HG03097 (cell line): ENCODE results near the gene PALLD.

Experiments
- ATAC-seq: cut with Tn5 transposase; IDR thresholded peaks from one replicate; pipeline ENCODE4 v1.9.1; 2021; ENCODE audit not compliant: unreplicated experiment, low FRiP score

The PALLD gene

GRCh38 chr4:168585168-168586091, 88.6 kb downstream of the PALLD start:
- ATAC-seq, result peak; percentile 69

DNA sequence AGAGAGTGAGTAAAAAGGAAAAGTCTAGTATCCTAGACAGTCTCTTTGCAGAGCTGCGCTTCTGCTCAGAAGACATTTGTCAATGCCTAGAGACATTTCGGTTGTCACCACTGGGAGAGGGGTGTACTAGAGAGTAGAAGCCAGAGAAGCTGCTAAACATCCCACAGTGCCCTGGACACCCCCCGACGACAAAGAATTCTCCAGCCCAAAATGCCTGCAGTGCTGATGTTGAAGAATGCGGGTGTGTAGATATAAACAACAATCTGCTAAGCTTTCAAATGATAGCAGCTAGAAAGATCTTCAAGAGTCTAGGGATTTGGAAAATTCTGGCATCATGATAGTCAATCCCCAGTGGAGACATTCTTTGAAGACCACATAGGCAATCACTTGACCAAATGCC, 90.1 kb downstream of the PALLD start:
- ATAC-seq, result no peak

DNA sequence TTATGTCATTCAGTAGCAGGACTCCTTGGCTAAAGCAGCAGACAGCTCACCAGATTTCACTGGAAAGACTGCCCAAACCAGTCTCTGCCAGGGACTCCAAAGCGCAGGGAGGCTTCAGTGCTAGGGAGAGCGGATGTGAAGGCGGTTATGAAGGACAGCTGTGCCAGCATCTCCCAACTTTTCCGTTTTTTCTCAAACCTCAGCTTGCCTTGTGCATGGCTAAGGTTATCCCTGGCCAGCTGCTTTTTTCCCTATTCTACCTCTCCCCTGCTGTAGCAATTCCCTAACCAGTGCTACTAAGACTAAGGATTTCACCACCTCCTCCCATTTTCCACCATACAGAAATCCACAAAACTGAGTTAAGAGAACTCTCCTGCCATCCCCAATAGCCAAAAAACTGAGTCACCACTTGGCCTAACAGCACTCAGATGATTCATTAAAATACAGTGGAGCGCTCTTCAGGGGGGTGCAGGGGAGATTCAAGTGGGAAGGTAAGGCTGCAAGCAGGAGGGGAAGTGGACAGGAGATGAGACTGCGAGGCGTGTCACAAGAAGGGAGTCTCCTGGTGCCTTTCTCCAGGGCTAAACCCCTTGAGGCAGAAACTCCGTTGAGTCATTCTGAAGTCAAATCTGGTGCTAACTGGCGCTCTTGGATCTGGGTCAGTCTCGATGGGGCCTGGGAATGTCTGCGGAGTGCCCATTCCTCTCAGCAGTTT, 90.7 kb downstream of the PALLD start:
- no peak for ATAC-seq

GRCh38 chr4:168588916-168589531, 92.2 kb downstream of the PALLD start:
- ATAC-seq, result no peak

GRCh38 chr4:168592676-168593075, 95.8 kb downstream of the PALLD start:
- ATAC-seq, result no peak

GRCh38 chr4:168593399-168593798, 96.5 kb downstream of the PALLD start:
- no peak for ATAC-seq

GRCh38 chr4:168594121-168594520, 97.3 kb downstream of the PALLD start:
- no peak for ATAC-seq

DNA sequence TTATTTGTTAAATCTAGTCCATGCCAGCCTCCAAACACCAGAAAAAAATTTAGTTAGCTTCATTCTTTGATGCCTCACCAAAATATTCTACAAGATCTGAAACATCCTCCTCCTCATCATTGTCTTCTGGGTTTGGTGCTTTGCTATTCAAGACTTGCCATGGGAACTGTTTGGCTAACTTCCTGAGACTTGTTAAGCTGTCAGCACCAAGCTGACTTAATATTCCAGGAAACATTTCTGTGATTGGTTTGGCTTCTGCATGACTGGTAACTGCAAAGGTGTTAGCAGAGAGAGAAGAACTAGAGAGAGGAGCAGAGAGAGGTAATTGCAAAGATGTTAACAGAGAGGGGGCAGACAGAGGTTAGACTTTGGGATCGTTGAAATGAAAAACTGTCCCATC, 101.3 kb downstream of the PALLD start:
- no peak for ATAC-seq

- ATAC-seq, result no peak
Measured at GRCh38 chr4:168600796-168601583, 104.1 kb downstream of the PALLD start.

- no peak for ATAC-seq
Measured at GRCh38 chr4:168601899-168602298, 105.0 kb downstream of the PALLD start.

DNA sequence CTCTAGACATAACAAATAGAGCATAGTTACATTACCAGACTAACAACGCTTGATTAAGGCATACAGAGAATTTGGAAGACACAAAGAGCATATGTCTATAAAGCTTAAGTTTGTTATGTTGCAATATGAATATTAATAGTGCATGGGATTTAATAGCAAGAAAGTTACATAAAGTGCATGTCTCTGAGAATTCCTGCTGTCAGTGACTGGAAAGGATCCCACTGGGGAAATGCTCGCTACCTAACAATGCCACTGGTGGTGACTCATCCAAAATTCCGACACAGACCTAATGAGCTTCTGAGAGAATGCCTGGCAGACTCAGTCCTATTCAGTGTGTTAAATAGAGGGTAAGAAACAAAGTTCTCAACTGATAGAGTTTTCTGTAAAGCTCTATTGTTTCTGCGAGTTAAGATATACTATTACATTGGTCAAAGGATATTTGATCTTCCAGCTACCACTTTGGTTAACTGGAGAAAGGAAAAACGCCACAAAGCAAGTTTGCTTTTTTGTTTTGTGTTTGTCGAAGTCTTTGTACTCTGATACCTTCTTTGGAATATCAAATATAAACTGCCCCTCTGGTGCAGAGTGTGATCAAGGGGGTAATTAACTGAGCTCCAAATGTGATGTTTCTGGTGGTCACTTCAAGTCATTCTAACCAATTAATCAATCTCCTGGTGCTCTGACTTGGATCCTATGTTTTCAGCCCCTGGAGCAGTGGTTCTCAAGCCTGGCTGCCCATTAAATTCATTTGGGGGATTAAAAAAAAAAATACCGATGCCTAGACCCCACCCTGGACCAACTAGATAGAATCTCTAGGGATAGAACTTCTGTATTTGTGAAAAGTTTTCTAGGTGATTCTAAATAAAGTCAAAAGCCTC, 107.9 kb downstream of the PALLD start:
- no peak for ATAC-seq

- no peak for ATAC-seq
Measured at GRCh38 chr4:168605411-168605810, 108.6 kb downstream of the PALLD start.

- ATAC-seq, result no peak
Measured at GRCh38 chr4:168607215-168607614, 110.4 kb downstream of the PALLD start.

GRCh38 chr4:168608771-168609170, 111.9 kb downstream of the PALLD start:
- no peak for ATAC-seq

DNA sequence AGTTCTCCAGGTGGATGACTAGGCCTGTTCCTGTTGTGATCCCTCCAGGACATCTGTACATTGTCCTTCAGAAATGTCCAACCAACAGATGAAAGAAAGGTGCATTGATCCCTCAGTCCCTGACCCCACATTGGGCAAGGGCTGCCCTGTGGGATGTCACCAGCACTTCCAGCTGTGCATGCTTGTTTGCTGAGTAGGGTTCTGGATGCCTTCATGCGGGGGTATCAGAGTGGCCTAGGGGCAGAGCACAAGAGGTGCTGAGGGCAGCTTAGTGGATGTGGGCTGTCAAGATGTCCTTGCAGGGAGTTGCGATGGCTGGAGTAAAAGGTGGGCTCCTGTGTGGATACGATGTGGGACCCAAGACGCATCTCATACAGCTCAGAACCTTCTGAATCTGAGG, 112.5 kb downstream of the PALLD start:
- ATAC-seq, result no peak

DNA sequence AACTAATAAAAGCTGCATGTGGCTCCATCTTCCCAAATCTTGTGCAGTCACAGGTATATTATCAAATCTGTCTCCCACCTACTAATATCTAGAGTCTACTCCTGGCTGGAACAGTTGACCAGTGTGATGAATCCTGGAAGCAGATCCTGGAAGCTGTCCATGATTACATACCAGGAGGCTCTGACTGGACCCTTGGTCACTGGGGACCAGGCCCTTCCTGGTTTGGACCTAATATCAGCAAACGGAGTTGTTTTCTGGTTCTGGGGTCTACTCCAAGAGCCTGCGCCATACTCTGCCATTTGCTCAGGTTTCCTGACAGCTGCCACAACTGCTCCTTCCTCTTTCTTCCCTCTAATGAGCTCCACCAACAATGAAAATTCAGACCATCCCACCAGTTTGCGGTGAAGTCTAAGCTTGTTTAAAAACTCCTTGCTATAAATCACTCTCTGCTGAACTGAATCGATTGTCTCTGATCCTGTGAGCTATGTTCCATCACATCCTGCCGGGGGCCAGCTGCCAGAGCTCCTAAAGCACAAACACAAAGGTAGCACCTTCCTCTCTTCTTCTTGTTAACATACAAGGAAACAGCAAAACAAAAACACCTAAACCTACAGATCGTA, 114.2 kb downstream of the PALLD start:
- no peak for ATAC-seq

DNA sequence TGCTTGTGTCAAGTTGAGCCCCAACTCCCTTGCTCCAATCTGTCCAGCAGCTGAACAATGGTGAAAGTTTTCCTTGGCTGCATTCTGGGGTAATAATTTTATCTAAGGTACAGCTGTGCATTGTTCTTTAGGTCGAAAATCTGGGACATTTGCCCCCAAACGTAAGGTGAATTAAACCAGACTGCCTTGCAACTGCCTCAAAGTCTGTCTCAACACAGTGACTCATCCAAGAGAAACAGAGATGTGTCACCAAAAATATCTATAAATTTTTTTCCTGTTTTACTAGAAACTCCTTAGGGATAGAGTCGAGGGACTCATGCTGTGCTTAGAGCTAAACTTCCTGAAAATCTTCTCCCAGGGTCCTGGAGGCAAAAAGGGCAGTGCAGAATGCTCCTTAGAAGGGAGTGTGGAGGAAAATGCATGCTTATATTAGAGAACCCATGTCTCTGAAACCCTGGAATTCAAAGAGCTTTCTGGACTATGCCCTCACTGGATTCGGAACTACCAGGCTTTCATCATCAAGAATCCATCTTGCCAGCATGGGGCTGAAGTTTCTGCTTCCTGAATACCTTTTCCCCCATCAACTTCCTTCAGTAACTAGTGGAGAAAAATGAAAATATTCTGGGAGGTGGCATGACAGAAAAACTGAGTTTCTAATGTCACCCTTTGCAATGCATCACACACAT, 115.7 kb downstream of the PALLD start:
- ATAC-seq, result no peak

GRCh38 chr4:168613869-168614268, 117.0 kb downstream of the PALLD start:
- no peak for ATAC-seq
